Measurements from ENCODE around the gene NRXN3. TPM values are rescaled to one million over a fixed set of nuclear protein-coding genes. Genes with fewer than 3 reads are reported as not detected.

Gene NRXN3
- total and polyA plus RNA-seq, 4 donors = 1.4 to 8.3 (median 4.4) TPM

GRCh38 chr14:78196323-78196722, 26.1 kb downstream of the NRXN3 start:
- H3K4me3 ChIP-seq = no peak overlapping the region
- ATAC-seq (ENCODE audit: insufficient read depth, low FRiP score) (no peak), DNase-seq (no peak)
- WGBS, 2 donors = 88 to 90% methylated on average over 2 of the region's 2 CpGs
- no peak overlapping the region for H3K27ac ChIP-seq (ENCODE audit: low read depth in 1 of 2, low read length in 1 of 2)
- H3K9ac ChIP-seq (ENCODE audit: insufficient read depth in 1 of 2, low read length in 2 of 2) = no peak overlapping the region
- no peaks in the 10 kb centered on the region for H3K27me3 ChIP-seq (ENCODE audit: control insufficient read depth in 3 of 3, insufficient read depth in 3 of 3, low read length in 2 of 3)
- no peaks in the 10 kb centered on the region for H3K4me1 ChIP-seq (ENCODE audit: control insufficient read depth in 5 of 5, insufficient read depth in 5 of 5, low read length in 5 of 5)
- peaks cover 0 to 3% (median 0%) of the 10 kb centered on the region in 4 donors for H3K9me3 ChIP-seq (ENCODE audit: control insufficient read depth in 4 of 4, insufficient read depth in 3 of 4, low read length in 3 of 4)
- TF ChIP-seq, protein P1, sequence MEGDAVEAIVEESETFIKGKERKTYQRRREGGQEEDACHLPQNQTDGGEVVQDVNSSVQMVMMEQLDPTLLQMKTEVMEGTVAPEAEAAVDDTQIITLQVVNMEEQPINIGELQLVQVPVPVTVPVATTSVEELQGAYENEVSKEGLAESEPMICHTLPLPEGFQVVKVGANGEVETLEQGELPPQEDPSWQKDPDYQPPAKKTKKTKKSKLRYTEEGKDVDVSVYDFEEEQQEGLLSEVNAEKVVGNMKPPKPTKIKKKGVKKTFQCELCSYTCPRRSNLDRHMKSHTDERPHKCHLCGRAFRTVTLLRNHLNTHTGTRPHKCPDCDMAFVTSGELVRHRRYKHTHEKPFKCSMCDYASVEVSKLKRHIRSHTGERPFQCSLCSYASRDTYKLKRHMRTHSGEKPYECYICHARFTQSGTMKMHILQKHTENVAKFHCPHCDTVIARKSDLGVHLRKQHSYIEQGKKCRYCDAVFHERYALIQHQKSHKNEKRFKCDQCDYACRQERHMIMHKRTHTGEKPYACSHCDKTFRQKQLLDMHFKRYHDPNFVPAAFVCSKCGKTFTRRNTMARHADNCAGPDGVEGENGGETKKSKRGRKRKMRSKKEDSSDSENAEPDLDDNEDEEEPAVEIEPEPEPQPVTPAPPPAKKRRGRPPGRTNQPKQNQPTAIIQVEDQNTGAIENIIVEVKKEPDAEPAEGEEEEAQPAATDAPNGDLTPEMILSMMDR (IDR thresholded peaks at IDR 0.05; ENCODE audit: control extremely low read depth, extremely low read depth) = no peak
- H3K36me3 ChIP-seq (ENCODE audit: control insufficient read depth in 4 of 4, insufficient read depth in 4 of 4, low read length in 4 of 4) = no peaks in the 10 kb centered on the region

DNA sequence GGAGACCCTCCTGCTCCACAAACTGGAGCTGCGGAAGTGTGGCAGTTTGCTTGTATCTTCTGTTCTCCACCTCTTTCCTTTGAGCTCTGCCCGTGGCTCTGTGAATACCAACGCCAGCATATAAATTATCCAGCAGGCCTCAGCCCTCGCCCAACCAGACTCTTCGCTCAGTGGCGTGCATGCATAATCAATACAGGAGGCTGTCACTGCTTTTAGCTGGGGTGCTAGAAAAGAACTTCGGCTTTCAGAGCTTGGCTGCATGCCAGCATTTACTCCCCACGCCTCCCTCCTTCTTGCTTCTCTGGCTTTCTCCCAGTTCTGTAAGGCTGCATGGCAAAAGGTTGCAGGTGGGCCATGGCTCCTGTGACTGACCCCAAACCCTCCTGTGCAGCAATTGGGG, 26.9 kb downstream of the NRXN3 start:
- Histone ChIP-seq H3K4me3 (no peak overlapping the region), H3K27ac (ENCODE audit: low read depth in 1 of 2, low read length in 1 of 2) (no peak overlapping the region), H3K36me3 (ENCODE audit: control insufficient read depth in 4 of 4, insufficient read depth in 4 of 4, low read length in 4 of 4) (no peaks in the 10 kb centered on the region), H3K9ac (ENCODE audit: insufficient read depth in 1 of 2, low read length in 2 of 2) (no peak overlapping the region), H3K27me3 (ENCODE audit: control insufficient read depth in 3 of 3, insufficient read depth in 3 of 3, low read length in 2 of 3) (no peaks in the 10 kb centered on the region), H3K9me3 (ENCODE audit: control insufficient read depth in 4 of 4, insufficient read depth in 3 of 4, low read length in 3 of 4) (peaks cover 0 to 3% (median 0%) of the 10 kb centered on the region in 4 donors), H3K4me1 (ENCODE audit: control insufficient read depth in 5 of 5, insufficient read depth in 5 of 5, low read length in 5 of 5) (no peaks in the 10 kb centered on the region)
- TF ChIP-seq, protein P1 (IDR thresholded peaks at IDR 0.05; ENCODE audit: control extremely low read depth, extremely low read depth) = no peak
- ATAC-seq (ENCODE audit: insufficient read depth, low FRiP score) (no peak), DNase-seq (peak in 1 of 3 donors; percentile 9)
- 68 to 72% methylated on average over 8 of the region's 8 CpGs for WGBS, 2 donors

GRCh38 chr14:78202163-78202562, 32.0 kb downstream of the NRXN3 start:
- TF ChIP-seq, protein P1 (IDR thresholded peaks at IDR 0.05; ENCODE audit: control extremely low read depth, extremely low read depth) = no peak
- no peak for ATAC-seq (ENCODE audit: insufficient read depth, low FRiP score)
- WGBS, 2 donors = 29 to 51% methylated on average over 5 of the region's 5 CpGs

DNA sequence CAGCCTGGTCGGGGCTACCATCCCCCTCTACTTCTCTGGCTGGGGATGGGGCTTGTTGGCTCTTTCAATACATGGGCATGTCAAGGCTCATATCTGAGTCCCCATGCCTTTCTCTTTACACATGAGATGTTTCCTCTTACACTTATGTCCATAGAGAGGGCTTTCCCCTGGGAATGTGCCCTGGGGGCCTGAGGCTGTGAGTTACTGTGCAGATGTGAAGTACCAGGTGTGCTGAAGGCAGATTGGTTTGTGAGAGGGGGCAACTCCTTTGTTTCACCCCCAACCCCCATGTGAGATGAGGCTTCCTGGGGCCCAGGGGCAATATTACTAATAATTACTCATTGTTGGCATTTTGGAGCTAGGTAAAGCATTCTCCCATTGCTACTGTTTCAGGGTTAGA, 32.8 kb downstream of the NRXN3 start:
- Histone ChIP-seq H3K9me3 (ENCODE audit: control insufficient read depth in 4 of 4, insufficient read depth in 3 of 4, low read length in 3 of 4) (peaks cover 0 to 2% (median 0%) of the 10 kb centered on the region in 4 donors), H3K4me3 (no peak overlapping the region), H3K4me1 (ENCODE audit: control insufficient read depth in 5 of 5, insufficient read depth in 5 of 5, low read length in 5 of 5) (no peaks in the 10 kb centered on the region), H3K9ac (ENCODE audit: insufficient read depth in 1 of 2, low read length in 2 of 2) (no peak overlapping the region), H3K27me3 (ENCODE audit: control insufficient read depth in 3 of 3, insufficient read depth in 3 of 3, low read length in 2 of 3) (no peaks in the 10 kb centered on the region), H3K27ac (ENCODE audit: low read depth in 1 of 2, low read length in 1 of 2) (no peak overlapping the region), H3K36me3 (ENCODE audit: control insufficient read depth in 4 of 4, insufficient read depth in 4 of 4, low read length in 4 of 4) (no peaks in the 10 kb centered on the region)
- no peak for DNase-seq
- ATAC-seq (ENCODE audit: insufficient read depth, low FRiP score) = no peak
- TF ChIP-seq, protein P1 (IDR thresholded peaks at IDR 0.05; ENCODE audit: control extremely low read depth, extremely low read depth) = no peak
- 26 to 32% methylated on average over 1 of the region's 1 CpG for WGBS, 2 donors

More at GRCh38 chr14:78202163-78202562, 32.0 kb downstream of the NRXN3 start:
- H3K9ac ChIP-seq (ENCODE audit: insufficient read depth in 1 of 2, low read length in 2 of 2) = no peak overlapping the region
- DNase-seq = no peak
- H3K27ac ChIP-seq (ENCODE audit: low read depth in 1 of 2, low read length in 1 of 2) = no peak overlapping the region
- no peak overlapping the region for H3K4me3 ChIP-seq
- peaks cover 0 to 3% (median 0%) of the 10 kb centered on the region in 4 donors for H3K9me3 ChIP-seq (ENCODE audit: control insufficient read depth in 4 of 4, insufficient read depth in 3 of 4, low read length in 3 of 4)
- no peaks in the 10 kb centered on the region for H3K4me1 ChIP-seq (ENCODE audit: control insufficient read depth in 5 of 5, insufficient read depth in 5 of 5, low read length in 5 of 5)
- no peaks in the 10 kb centered on the region for H3K27me3 ChIP-seq (ENCODE audit: control insufficient read depth in 3 of 3, insufficient read depth in 3 of 3, low read length in 2 of 3)
- no peaks in the 10 kb centered on the region for H3K36me3 ChIP-seq (ENCODE audit: control insufficient read depth in 4 of 4, insufficient read depth in 4 of 4, low read length in 4 of 4)

All from lung (tissue), 12 donors.